SW 1271 (cell line): ENCODE data around the gene CALY.

Experiments
- DNase-seq, 2 experiments: peaks; one replicate each; lab custom pipeline; 2025; lab: John Stamatoyannopoulos, UW

Gene CALY

GRCh38 chr10:133287832-133288500, 48.7 kb downstream of the CALY start:
- no peak for DNase-seq

- no peak for DNase-seq
Observed at GRCh38 chr10:133286366-133286765, 50.3 kb downstream of the CALY start.

GRCh38 chr10:133285217-133285616, 51.5 kb downstream of the CALY start:
- no peak for DNase-seq

GRCh38 chr10:133283931-133284330, 52.8 kb downstream of the CALY start:
- DNase-seq, result no peak

- DNase-seq, result no peak
Observed at GRCh38 chr10:133282846-133283390, 53.8 kb downstream of the CALY start.

GRCh38 chr10:133281628-133282372, 54.9 kb downstream of the CALY start:
- no peak for DNase-seq

- no peak for DNase-seq
Observed at GRCh38 chr10:133281084-133281483, 55.6 kb downstream of the CALY start.

- DNase-seq, result no peak
Observed at GRCh38 chr10:133280391-133281059, 56.2 kb downstream of the CALY start.

GRCh38 chr10:133279326-133280226, 57.1 kb downstream of the CALY start:
- DNase-seq, result no peak

- no peak for DNase-seq
Observed at GRCh38 chr10:133278577-133279265, 58.0 kb downstream of the CALY start.

GRCh38 chr10:133277993-133278576, 58.6 kb downstream of the CALY start:
- DNase-seq, result no peak

- DNase-seq, result no peak
Observed at GRCh38 chr10:133277277-133277992, 59.3 kb downstream of the CALY start.

GRCh38 chr10:133276435-133277201, 60.1 kb downstream of the CALY start, which contains the start of gene ADAM8:
TSS of gene ADAM8 (minus strand) at chr10:133276868. CDS start at chr10:133276817, 51 bp downstream.
- no peak for DNase-seq

GRCh38 chr10:133276100-133276434, 60.6 kb downstream of the CALY start:
- no peak for DNase-seq

GRCh38 chr10:133275684-133276092, 61.0 kb downstream of the CALY start:
- no peak for DNase-seq

GRCh38 chr10:133274751-133275683, 61.7 kb downstream of the CALY start:
- no peak for DNase-seq
